ENCODE data around the gene FKBP5. TPM values are rescaled to one million over a fixed set of nuclear protein-coding genes. Genes with fewer than 3 reads are reported as not detected.

FKBP5 gene
- total and polyA plus RNA-seq, 7 donors: 52.9 to 326 (median 200) TPM

GRCh38 chr6:35566794-35567193, 121.9 kb downstream of the FKBP5 start:
- WGBS, 2 donors: 75 to 80% methylated on average over 8 of the region's 8 CpGs
- Histone ChIP-seq H3K4me1 (no peaks in the 10 kb centered on the region), H3K9me3 (no peaks in the 10 kb centered on the region), H3K36me3 (peaks cover 0 to 2% (median under 1%) of the 10 kb centered on the region in 4 donors), H3K4me3 (no peak overlapping the region), H3K27me3 (peaks cover 0 to 22% (median 0%) of the 10 kb centered on the region in 3 donors), H3K27ac (no peak overlapping the region)
- TF ChIP-seq EP300 (IDR thresholded peaks at IDR 0.05): no peak
- TF ChIP-seq POLR2AphosphoS5 (IDR thresholded peaks at IDR 0.05): peak in 1 of 4 donors; percentile 8
- TF ChIP-seq, protein P1, sequence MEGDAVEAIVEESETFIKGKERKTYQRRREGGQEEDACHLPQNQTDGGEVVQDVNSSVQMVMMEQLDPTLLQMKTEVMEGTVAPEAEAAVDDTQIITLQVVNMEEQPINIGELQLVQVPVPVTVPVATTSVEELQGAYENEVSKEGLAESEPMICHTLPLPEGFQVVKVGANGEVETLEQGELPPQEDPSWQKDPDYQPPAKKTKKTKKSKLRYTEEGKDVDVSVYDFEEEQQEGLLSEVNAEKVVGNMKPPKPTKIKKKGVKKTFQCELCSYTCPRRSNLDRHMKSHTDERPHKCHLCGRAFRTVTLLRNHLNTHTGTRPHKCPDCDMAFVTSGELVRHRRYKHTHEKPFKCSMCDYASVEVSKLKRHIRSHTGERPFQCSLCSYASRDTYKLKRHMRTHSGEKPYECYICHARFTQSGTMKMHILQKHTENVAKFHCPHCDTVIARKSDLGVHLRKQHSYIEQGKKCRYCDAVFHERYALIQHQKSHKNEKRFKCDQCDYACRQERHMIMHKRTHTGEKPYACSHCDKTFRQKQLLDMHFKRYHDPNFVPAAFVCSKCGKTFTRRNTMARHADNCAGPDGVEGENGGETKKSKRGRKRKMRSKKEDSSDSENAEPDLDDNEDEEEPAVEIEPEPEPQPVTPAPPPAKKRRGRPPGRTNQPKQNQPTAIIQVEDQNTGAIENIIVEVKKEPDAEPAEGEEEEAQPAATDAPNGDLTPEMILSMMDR (IDR thresholded peaks at IDR 0.05): no peak
- TF ChIP-seq POLR2A (IDR thresholded peaks at IDR 0.05): no peak
- intact Hi-C loops (cut with DNase I): no loop called here
- DNase-seq: no peak

GRCh38 chr6:35564733-35565132, 124.0 kb downstream of the FKBP5 start:
- intact Hi-C loops (cut with DNase I): no loop called here
- TF ChIP-seq POLR2A (IDR thresholded peaks at IDR 0.05): no peak
- TF ChIP-seq POLR2AphosphoS5 (IDR thresholded peaks at IDR 0.05): no peak
- TF ChIP-seq EP300 (IDR thresholded peaks at IDR 0.05): no peak
- TF ChIP-seq, protein P1 (IDR thresholded peaks at IDR 0.05): no peak

GRCh38 chr6:35562060-35562459, 126.7 kb downstream of the FKBP5 start:
- H3K36me3 ChIP-seq: no peaks in the 10 kb centered on the region
- no peak overlapping the region for H3K27ac ChIP-seq
- intact Hi-C loops (cut with DNase I): no loop called here
- no peak overlapping the region for H3K4me3 ChIP-seq
- TF ChIP-seq POLR2A (IDR thresholded peaks at IDR 0.05) (no peak), EP300 (IDR thresholded peaks at IDR 0.05) (no peak)
- 75% methylated on average over 11 of the region's 11 CpGs for WGBS, 2 donors
- H3K27me3 ChIP-seq: peaks cover 0 to 22% (median 0%) of the 10 kb centered on the region in 3 donors
- no peaks in the 10 kb centered on the region for H3K4me1 ChIP-seq
- no peaks in the 10 kb centered on the region for H3K9me3 ChIP-seq
- DNase-seq: no peak

More at GRCh38 chr6:35564733-35565132, 124.0 kb downstream of the FKBP5 start:
- no peaks in the 10 kb centered on the region for H3K36me3 ChIP-seq
- H3K27me3 ChIP-seq: peaks cover 0 to 22% (median 0%) of the 10 kb centered on the region in 3 donors
- DNase-seq: no peak
- H3K4me1 ChIP-seq: no peaks in the 10 kb centered on the region
- no peak overlapping the region for H3K27ac ChIP-seq
- H3K4me3 ChIP-seq: no peak overlapping the region
- no peaks in the 10 kb centered on the region for H3K9me3 ChIP-seq

- Histone ChIP-seq H3K36me3 (no peaks in the 10 kb centered on the region), H3K27ac (no peak overlapping the region), H3K9me3 (no peaks in the 10 kb centered on the region), H3K27me3 (peaks cover 0 to 12% (median 0%) of the 10 kb centered on the region in 3 donors), H3K4me1 (no peaks in the 10 kb centered on the region), H3K4me3 (no peak overlapping the region)
- 70 to 90% methylated on average over 5 of the region's 5 CpGs for WGBS, 2 donors
- no peak for TF ChIP-seq POLR2AphosphoS5 (IDR thresholded peaks at IDR 0.05)
- TF ChIP-seq EP300 (IDR thresholded peaks at IDR 0.05): no peak
- TF ChIP-seq POLR2A (IDR thresholded peaks at IDR 0.05): no peak
- TF ChIP-seq, protein P1 (IDR thresholded peaks at IDR 0.05): no peak
- DNase-seq: no peak
- intact Hi-C loops (cut with DNase I): no loop called here
These were observed 127.6 kb downstream of the FKBP5 start for GRCh38 chr6:35561113-35561512.

DNA sequence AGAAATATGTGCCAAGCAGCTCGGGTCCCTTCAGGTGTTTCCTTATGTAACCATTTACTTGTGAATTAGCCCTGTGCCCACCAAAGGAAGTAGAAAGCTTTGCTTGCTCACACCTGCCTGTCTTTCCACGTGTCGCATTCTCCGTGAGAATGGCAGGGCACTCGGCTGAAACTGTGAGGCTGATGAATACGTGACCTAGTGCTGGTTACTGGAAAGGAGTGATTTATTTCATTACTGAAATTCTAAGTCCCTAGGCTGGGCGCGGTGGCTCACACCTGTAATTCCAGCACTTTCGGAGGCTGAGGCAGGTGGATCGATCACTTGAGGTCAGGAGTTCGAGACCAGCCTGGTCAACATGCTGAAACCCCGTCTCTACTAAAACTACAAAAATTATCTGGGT, 130.1 kb downstream of the FKBP5 start:
- TF ChIP-seq, protein P1 (IDR thresholded peaks at IDR 0.05): no peak
- Histone ChIP-seq H3K4me1 (no peaks in the 10 kb centered on the region), H3K36me3 (no peaks in the 10 kb centered on the region), H3K4me3 (no peak overlapping the region), H3K27me3 (peaks cover 0 to under 1% (median 0%) of the 10 kb centered on the region in 3 donors), H3K9me3 (no peaks in the 10 kb centered on the region), H3K27ac (no peak overlapping the region)
- intact Hi-C loops (cut with DNase I): no loop called here
- DNase-seq: no peak
- 82 to 83% methylated on average over 12 of the region's 12 CpGs for WGBS, 2 donors
